ENCODE measurements around the gene TMEM267. TPM values are rescaled to one million over a fixed set of nuclear protein-coding genes. Genes with fewer than 3 reads are reported as not detected.
A peak's percentile ranks its signal among the peaks of the same experiment; 100 is the strongest.
"Not testable (repeated sequence)": the region's sequence is repeated elsewhere in the genome, so short reads cannot be mapped to it uniquely, and the experiment has no call there.

TMEM267 gene
- total RNA-seq, 4 donors from 2014 or later = 6.9 to 12.7 (median 9.1) TPM

- TF ChIP-seq POLR2A (IDR thresholded peaks at IDR 0.05) (peak in 1 of 2 donors; percentile 19), EP300 (IDR thresholded peaks at IDR 0.05) (peak; percentile 0 to 43)
- TF ChIP-seq, protein P1, sequence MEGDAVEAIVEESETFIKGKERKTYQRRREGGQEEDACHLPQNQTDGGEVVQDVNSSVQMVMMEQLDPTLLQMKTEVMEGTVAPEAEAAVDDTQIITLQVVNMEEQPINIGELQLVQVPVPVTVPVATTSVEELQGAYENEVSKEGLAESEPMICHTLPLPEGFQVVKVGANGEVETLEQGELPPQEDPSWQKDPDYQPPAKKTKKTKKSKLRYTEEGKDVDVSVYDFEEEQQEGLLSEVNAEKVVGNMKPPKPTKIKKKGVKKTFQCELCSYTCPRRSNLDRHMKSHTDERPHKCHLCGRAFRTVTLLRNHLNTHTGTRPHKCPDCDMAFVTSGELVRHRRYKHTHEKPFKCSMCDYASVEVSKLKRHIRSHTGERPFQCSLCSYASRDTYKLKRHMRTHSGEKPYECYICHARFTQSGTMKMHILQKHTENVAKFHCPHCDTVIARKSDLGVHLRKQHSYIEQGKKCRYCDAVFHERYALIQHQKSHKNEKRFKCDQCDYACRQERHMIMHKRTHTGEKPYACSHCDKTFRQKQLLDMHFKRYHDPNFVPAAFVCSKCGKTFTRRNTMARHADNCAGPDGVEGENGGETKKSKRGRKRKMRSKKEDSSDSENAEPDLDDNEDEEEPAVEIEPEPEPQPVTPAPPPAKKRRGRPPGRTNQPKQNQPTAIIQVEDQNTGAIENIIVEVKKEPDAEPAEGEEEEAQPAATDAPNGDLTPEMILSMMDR (IDR thresholded peaks at IDR 0.05) = peak; percentile 65 to 81 (median 74)
- Histone ChIP-seq H3K36me3 (no peaks in the 10 kb centered on the region), H3K27me3 (no peaks in the 10 kb centered on the region), H3K4me3 (peak overlapping the region; percentile 72 to 97 (median 92)), H3K4me1 (peaks cover 0 to 27% (median 17%) of the 10 kb centered on the region in 4 donors), H3K27ac (peak overlapping the region; percentile 93 to 99 (median 98)), H3K9me3 (no peaks in the 10 kb centered on the region)
- 3 to 4% methylated on average over 28 to 32 of the region's 32 CpGs for WGBS, 2 donors
- peak; percentile 44 to 66 for DNase-seq (ENCODE audit: low spot score in 2 of 2)
Observed at GRCh38 chr5:43484106-43484849, 613 bp upstream of the TMEM267 start.

DNA sequence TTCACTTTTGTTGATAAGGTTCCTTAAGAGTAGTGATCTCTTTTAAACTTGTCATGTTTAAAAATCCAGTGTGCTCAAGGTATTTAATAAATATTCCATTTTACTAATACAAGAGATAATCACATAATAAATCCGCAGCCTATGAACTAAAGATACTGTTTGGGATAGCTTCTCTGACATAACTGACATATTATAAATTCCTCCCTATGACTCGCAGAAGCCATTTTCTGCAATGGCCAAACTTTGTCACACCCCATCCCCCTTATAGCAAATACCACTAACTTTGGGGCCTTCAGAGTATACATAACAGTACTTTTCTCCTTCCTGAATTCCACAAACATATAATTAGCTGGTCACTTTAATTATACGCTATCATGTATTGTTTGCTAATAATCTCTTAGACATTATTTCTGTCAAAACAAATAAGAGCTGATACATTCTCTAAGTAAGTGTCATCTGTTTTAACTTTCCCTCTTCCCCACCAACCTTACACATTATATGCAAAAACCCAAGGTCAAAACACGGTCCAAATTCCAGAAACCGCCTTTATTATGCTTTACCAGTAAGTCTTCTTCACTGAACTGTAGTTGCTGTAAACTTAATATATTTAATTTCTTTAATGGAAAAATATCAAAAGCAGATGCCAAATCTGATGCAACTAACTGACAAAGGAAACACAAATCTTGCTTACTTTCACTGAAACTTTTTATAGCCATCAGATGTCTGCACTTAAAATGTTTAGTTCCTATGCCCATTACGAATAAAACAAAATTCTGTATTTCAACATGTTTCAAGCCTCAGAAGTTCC lies 971 bp downstream of the TMEM267 start:
- H3K9me3 ChIP-seq = no peaks in the 10 kb centered on the region
- WGBS, 2 donors = 20 to 30% methylated on average over 6 of the region's 6 CpGs
- TF ChIP-seq POLR2A (IDR thresholded peaks at IDR 0.05) = no peak
- no peak for TF ChIP-seq EP300 (IDR thresholded peaks at IDR 0.05)
- TF ChIP-seq, protein P1 (IDR thresholded peaks at IDR 0.05) = no peak
- peak overlapping the region; percentile 72 to 97 (median 92) for H3K4me3 ChIP-seq
- DNase-seq (ENCODE audit: low spot score in 2 of 2) = no peak
- peaks cover 0 to 27% (median 17%) of the 10 kb centered on the region in 4 donors for H3K4me1 ChIP-seq
- peak overlapping the region; percentile 93 to 99 (median 98) for H3K27ac ChIP-seq
- H3K27me3 ChIP-seq = no peaks in the 10 kb centered on the region
- H3K36me3 ChIP-seq = no peaks in the 10 kb centered on the region

DNA sequence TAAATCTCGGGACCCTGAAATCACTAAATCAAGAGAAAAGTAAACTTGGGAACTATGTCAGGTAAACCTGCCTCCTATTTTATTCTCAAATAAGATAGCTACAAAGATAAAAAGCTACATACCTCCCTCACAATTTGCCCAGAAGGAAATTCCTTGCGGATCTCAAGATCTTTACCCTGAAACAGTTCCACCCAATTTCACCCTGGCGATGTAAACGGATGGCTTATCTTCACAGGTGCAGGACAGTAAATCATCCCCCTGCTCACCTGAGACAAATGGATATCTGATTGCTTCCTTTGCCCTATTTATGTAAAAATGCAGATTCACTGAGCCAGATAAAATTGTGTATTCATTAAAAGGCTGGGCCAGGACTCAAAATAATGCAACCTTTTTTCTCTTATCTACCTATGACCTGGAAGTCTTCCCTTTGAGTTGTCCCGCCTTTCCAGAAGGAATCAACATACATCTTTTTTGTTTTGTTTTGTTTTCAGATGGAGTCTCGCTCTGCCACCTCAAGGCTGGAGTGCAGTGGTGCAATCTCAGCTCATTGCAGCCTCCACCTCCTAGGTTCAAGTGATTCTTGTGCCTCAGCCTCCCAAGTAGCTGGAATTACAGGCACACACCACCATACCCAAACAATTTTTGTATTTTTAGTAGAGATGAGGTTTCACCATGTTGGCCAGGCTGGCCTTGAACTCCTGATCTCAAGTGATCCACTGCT lies 13.8 kb downstream of the TMEM267 start:
- 95 to 99% methylated on average over 6 of the region's 6 CpGs for WGBS, 2 donors
- peaks cover 0 to 38% (median 12%) of the 10 kb centered on the region in 4 donors for H3K9me3 ChIP-seq
- TF ChIP-seq EP300 (IDR thresholded peaks at IDR 0.05) (no peak), POLR2A (IDR thresholded peaks at IDR 0.05) (no peak)
- TF ChIP-seq, protein P1 (IDR thresholded peaks at IDR 0.05) = no peak
- H3K27me3 ChIP-seq = no peaks in the 10 kb centered on the region
- peaks cover 0 to 65% (median 0%) of the 10 kb centered on the region in 3 donors for H3K36me3 ChIP-seq
- no peak overlapping the region for H3K4me3 ChIP-seq
- no peak for DNase-seq (ENCODE audit: low spot score in 2 of 2)
- no peaks in the 10 kb centered on the region for H3K4me1 ChIP-seq
- no peak overlapping the region for H3K27ac ChIP-seq

- no peaks in the 10 kb centered on the region for H3K27me3 ChIP-seq
- no peaks in the 10 kb centered on the region for H3K4me1 ChIP-seq
- peaks cover 0 to 51% (median 0%) of the 10 kb centered on the region in 3 donors for H3K36me3 ChIP-seq
- H3K9me3 ChIP-seq = peaks cover 0 to 40% (median 12%) of the 10 kb centered on the region in 4 donors
- H3K4me3 ChIP-seq = no peak overlapping the region
- H3K27ac ChIP-seq = no peak overlapping the region
- DNase-seq (ENCODE audit: low spot score in 2 of 2) = no peak
- TF ChIP-seq POLR2A (IDR thresholded peaks at IDR 0.05) = no peak
- no peak for TF ChIP-seq EP300 (IDR thresholded peaks at IDR 0.05)
- TF ChIP-seq, protein P1 (IDR thresholded peaks at IDR 0.05) = no peak
Observed at GRCh38 chr5:43467100-43467499, 16.6 kb downstream of the TMEM267 start.

- not testable (repeated sequence) for H3K27ac ChIP-seq; H3K4me3 ChIP-seq; H3K4me1 ChIP-seq; DNase-seq (ENCODE audit: low spot score in 2 of 2); H3K27me3 ChIP-seq
- H3K9me3 ChIP-seq = peaks cover 0 to 32% (median 6%) of the 10 kb centered on the region in 4 donors
- peaks cover 0 to 55% (median 0%) of the 10 kb centered on the region in 3 donors for H3K36me3 ChIP-seq
- 95 to 98% methylated on average over 3 of the region's 3 CpGs for WGBS, 2 donors
Observed at GRCh38 chr5:43465455-43465854, 18.2 kb downstream of the TMEM267 start.
